K562 (cell line): ENCODE measurements around the gene BBC3. TPM values are rescaled to one million over a fixed set of nuclear protein-coding genes. Genes with fewer than 3 reads are reported as not detected.

Experiments
- BRF2 ChIP-seq: IDR thresholded peaks from 3 replicates; pipeline ENCODE4 v1.6.1; 2011; ENCODE audit warnings: borderline replicate concordance, mild to moderate bottlenecking; ENCODE audit not compliant: insufficient read length, insufficient read depth
- EHMT2 ChIP-seq: fragments of 450-650 bp; IDR thresholded peaks from 2 replicates; pipeline ENCODE4 v1.6.1; 2018; ENCODE audit warnings: antibody characterized with exemption
- MCM7 ChIP-seq, 2 experiments: fragments of 450-650 bp; IDR thresholded peaks; 2 replicates each; pipeline ENCODE4 v1.6.1; 2016 to 2018
- MEIS2 ChIP-seq: fragments of 450-650 bp; IDR thresholded peaks from 2 replicates; pipeline ENCODE4 v1.6.1; 2014; ENCODE audit warnings: mild to moderate bottlenecking; ENCODE audit not compliant: partially characterized antibody
- MLLT1 ChIP-seq, 2 experiments: fragments of 450-650 bp; IDR thresholded peaks; 2 replicates each; pipeline ENCODE4 v1.6.1; 2016
- MTA2 ChIP-seq: fragments of 450-650 bp; IDR thresholded peaks from 2 replicates; pipeline ENCODE4 v1.6.1; 2016; ENCODE audit warnings: low read depth
- MYBL2 ChIP-seq, 2 experiments: fragments of 450-650 bp in 1 of 2; sonication (generic) in 1 of 2; formaldehyde crosslinking in 1 of 2; IDR thresholded peaks; 2 replicates each; pipeline versions ENCODE4 v1.6.1 to v1.8.1; 2017 to 2022; ENCODE audit warnings: borderline replicate concordance in 1 of 2, inconsistent platforms in 1 of 2, low read depth in 1 of 2, mild to moderate bottlenecking in 1 of 2, missing genetic modification reagents in 1 of 2, moderate library complexity in 1 of 2
- MYC ChIP-seq, 2 experiments: fragments of 250-450 bp in 1 of 2; sonication (Bioruptor Pico) in 1 of 2; IDR thresholded peaks; 2 replicates each; pipeline versions ENCODE4 v1.5.1 to v1.6.1; 2012 to 2021; ENCODE audit warnings: low read depth in 2 of 2, borderline replicate concordance in 1 of 2, improper control_type of control experiment in 1 of 2, low read length in 1 of 2, mild to moderate bottlenecking in 1 of 2, moderate library complexity in 1 of 2
- NCOA2 ChIP-seq, 2 experiments: fragments of 450-650 bp; IDR thresholded peaks; 2 replicates each; pipeline ENCODE4 v1.6.1; 2018; ENCODE audit warnings: mild to moderate bottlenecking in 2 of 2, moderate library complexity in 1 of 2; ENCODE audit not compliant: partially characterized antibody in 2 of 2
- NCOR1 ChIP-seq: fragments of 450-650 bp; IDR thresholded peaks from 2 replicates; pipeline ENCODE4 v1.6.1; 2016; ENCODE audit warnings: mild to moderate bottlenecking, moderate library complexity
- NFYB ChIP-seq: IDR thresholded peaks from 2 replicates; pipeline ENCODE4 v1.6.1; 2011; ENCODE audit warnings: mild to moderate bottlenecking, moderate library complexity; ENCODE audit not compliant: insufficient read length; ENCODE audit errors: extremely low read depth
- NKRF ChIP-seq: fragments of 450-650 bp; IDR thresholded peaks from 2 replicates; pipeline ENCODE4 v1.6.1; 2016; ENCODE audit warnings: borderline replicate concordance
- NR2C2 ChIP-seq, 2 experiments: fragments of 200-800 bp in 1 of 2; sonication (Bioruptor generic) in 1 of 2; sonication (generic) in 1 of 2; formaldehyde crosslinking in 1 of 2; IDR thresholded peaks; 2 replicates each; pipeline versions ENCODE4 v1.6.1 to v1.8.0; 2016 to 2022; ENCODE audit warnings: mild to moderate bottlenecking in 1 of 2, missing compliant biosample characterization in 1 of 2, missing genetic modification characterization in 1 of 2, missing genetic modification reagents in 1 of 2
- OTX1 ChIP-seq: fragments of 450-650 bp; formaldehyde crosslinking; IDR thresholded peaks from 2 replicates; pipeline ENCODE4 v1.4.0; 2022; ENCODE audit warnings: mild to moderate bottlenecking
- PTBP1 ChIP-seq: fragments of 200-400 bp; formaldehyde crosslinking; IDR thresholded peaks from 2 replicates; pipeline ENCODE4 v1.6.1; 2017; ENCODE audit warnings: low read depth, low read length
- VEZF1 ChIP-seq: fragments of 200-800 bp; sonication (Bioruptor generic); IDR thresholded peaks from 2 replicates; pipeline ENCODE4 v1.6.1; 2017; ENCODE audit warnings: missing genetic modification characterization, missing compliant biosample characterization
- ZBTB7A ChIP-seq: IDR thresholded peaks from 2 replicates; pipeline ENCODE4 v1.6.1; 2011; ENCODE audit warnings: low read depth, mild to moderate bottlenecking, low read length, moderate library complexity, borderline replicate concordance; ENCODE audit not compliant: control insufficient read depth
- ZNF212 ChIP-seq: fragments of 450-650 bp; formaldehyde crosslinking; IDR thresholded peaks from 2 replicates; pipeline ENCODE4 v1.4.0; 2020; ENCODE audit warnings: mild to moderate bottlenecking
- ZNF655 ChIP-seq: fragments of 250-450 bp; sonication (Bioruptor Pico); IDR thresholded peaks from 2 replicates; pipeline ENCODE4 v1.5.0; 2021
- ZNF830 ChIP-seq: fragments of 250-450 bp; sonication (Bioruptor Pico); IDR thresholded peaks from 2 replicates; pipeline ENCODE4 v1.5.0; 2021; ENCODE audit warnings: mild to moderate bottlenecking
- polyA plus RNA-seq, 8 experiments: library from polyadenylated mRNA; depleted of rRNA in 4 of 8; stranded (reverse) in 5 of 8; unstranded in 3 of 8; fragments of >200 nt; fragmentation: Nextera tagmentation in 2 of 8; fragmentation: Illumina TruSeq in 1 of 8; extraction: Ambion mirVana in 2 of 8; extraction: Trizol in 1 of 8; gene quantifications; 2 replicates each; pipeline versions ENCODE4 v1.2.1 to v1.2.3, GENCODE V29; 2011 to 2014; ENCODE audit warnings: inconsistent platforms in 1 of 8, missing spikeins in 1 of 8
- total RNA-seq, 7 experiments: library from RNA; depleted of rRNA in 6 of 7; stranded (reverse); fragments of >200 nt in 6 of 7; fragmentation: Illumina TruSeq in 2 of 7; extraction: Trizol in 2 of 7; gene quantifications; 2 replicates each; pipeline versions ENCODE4 v1.2.1 to v1.2.3, GENCODE V29; 2011 to 2021; ENCODE audit warnings: low replicate concordance in 1 of 7

BBC3 gene
- total and polyA plus RNA-seq, 9 of the 15 experiments (the other 6 are each of a cell fraction or from before 2014, with no cell fraction given): 0.15 to 30.7 (median 4.8) TPM

- TF ChIP-seq ZNF212: no peak
- TF ChIP-seq VEZF1 (CRISPR knock-in tag): peak; percentile 59; the same call in 1 of the 2 replicates
- TF ChIP-seq MLLT1 (IDR thresholded peaks at IDR 0.05): peak in 1 of 2 experiments; percentile 92
- TF ChIP-seq EHMT2: peak; percentile 73
- no peak for TF ChIP-seq NCOA2 (IDR thresholded peaks at IDR 0.05; ENCODE audit: partially characterized antibody in 2 of 2)
- no peak for TF ChIP-seq NR2C2 (CRISPR knock-in tag; IDR thresholded peaks at IDR 0.05)
- peak; percentile 81 for TF ChIP-seq NR2C2 (tag; IDR thresholded peaks at IDR 0.05)
- TF ChIP-seq MEIS2: no peak
- no peak for TF ChIP-seq BRF2
- peak; percentile 19; the same call in 1 of the 2 replicates for TF ChIP-seq NCOR1
- no peak for TF ChIP-seq ZNF830 (CRISPR knock-in tag)
- peak; percentile 54 for TF ChIP-seq MTA2
- peak; percentile 19; the same call in 1 of the 2 replicates for TF ChIP-seq MYBL2 (IDR thresholded peaks at IDR 0.05; ENCODE audit: low read depth)
- TF ChIP-seq MYBL2 (CRISPR knock-in tag; IDR thresholded peaks at IDR 0.05; ENCODE audit: borderline replicate concordance): no peak
- TF ChIP-seq MCM7 (IDR thresholded peaks at IDR 0.05): peak in 1 of 2 experiments; percentile 12; a peak in 1 of 4 replicates
- 0 out of 2 replicates have a peak, but pooled peaks have one; percentile 22 for TF ChIP-seq MYC (IDR thresholded peaks at IDR 0.05; ENCODE audit: low read depth, low read length)
- TF ChIP-seq MYC (CRISPR knock-in tag; IDR thresholded peaks at IDR 0.05; ENCODE audit: borderline replicate concordance, low read depth): no peak; the same call in 1 of the 2 replicates
- peak; percentile 98 for TF ChIP-seq OTX1
- no peak for TF ChIP-seq ZNF655
- no peak for TF ChIP-seq NFYB
- no peak for TF ChIP-seq PTBP1
- TF ChIP-seq ZBTB7A: 0 out of 2 replicates have a peak, but pooled peaks have one; percentile 31
- no peak for TF ChIP-seq NKRF
These were observed 12.4 kb upstream of the BBC3 start (continued) for GRCh38 chr19:47243364-47243775.
